ENCODE results near the gene PPP2R1A. TPM values are rescaled to one million over a fixed set of nuclear protein-coding genes. Genes with fewer than 3 reads are reported as not detected.

Gene PPP2R1A
- total RNA-seq, 1 donor from 2014 or later, result 367 TPM

DNA sequence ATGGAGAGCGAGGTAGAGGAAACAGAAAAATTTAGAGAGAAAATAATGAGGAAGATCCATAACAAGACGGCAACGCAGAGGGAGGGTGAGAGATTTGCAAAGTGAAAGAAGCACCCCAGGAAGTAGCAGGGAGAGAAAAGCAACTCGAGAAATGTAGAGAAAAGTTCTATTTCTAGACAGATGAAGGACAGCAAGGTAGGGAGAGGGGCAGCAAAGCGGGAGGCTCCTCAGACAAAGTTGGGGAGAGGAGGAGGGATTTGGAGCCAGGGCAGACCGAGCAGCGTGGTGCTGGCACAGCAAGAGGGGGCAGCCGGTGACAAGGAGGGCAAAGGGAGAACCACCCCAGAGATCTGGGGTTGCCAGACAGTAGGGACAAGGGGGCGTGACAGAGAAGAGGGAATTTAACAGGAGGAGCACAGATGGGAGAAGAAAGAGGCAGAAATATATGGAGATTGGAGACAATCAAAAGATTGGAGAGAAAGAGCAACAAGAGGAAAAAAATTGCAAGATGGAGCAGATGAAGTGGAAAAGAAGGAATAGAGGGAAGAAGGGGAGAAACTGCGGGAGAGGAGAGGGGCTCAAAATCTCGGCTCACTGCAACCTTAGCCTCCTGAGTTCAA lies 80.5 kb downstream of the PPP2R1A start:
- DNase-seq (ENCODE audit: low read depth), result no peak
- H3K4me3 ChIP-seq (ENCODE audit: low read depth, low read length), result peak overlapping the region; percentile 90
- TF ChIP-seq, protein P1, sequence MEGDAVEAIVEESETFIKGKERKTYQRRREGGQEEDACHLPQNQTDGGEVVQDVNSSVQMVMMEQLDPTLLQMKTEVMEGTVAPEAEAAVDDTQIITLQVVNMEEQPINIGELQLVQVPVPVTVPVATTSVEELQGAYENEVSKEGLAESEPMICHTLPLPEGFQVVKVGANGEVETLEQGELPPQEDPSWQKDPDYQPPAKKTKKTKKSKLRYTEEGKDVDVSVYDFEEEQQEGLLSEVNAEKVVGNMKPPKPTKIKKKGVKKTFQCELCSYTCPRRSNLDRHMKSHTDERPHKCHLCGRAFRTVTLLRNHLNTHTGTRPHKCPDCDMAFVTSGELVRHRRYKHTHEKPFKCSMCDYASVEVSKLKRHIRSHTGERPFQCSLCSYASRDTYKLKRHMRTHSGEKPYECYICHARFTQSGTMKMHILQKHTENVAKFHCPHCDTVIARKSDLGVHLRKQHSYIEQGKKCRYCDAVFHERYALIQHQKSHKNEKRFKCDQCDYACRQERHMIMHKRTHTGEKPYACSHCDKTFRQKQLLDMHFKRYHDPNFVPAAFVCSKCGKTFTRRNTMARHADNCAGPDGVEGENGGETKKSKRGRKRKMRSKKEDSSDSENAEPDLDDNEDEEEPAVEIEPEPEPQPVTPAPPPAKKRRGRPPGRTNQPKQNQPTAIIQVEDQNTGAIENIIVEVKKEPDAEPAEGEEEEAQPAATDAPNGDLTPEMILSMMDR (conservative IDR thresholded peaks at IDR 0.05; ENCODE audit: low read depth, low read length), result no peak

DNA sequence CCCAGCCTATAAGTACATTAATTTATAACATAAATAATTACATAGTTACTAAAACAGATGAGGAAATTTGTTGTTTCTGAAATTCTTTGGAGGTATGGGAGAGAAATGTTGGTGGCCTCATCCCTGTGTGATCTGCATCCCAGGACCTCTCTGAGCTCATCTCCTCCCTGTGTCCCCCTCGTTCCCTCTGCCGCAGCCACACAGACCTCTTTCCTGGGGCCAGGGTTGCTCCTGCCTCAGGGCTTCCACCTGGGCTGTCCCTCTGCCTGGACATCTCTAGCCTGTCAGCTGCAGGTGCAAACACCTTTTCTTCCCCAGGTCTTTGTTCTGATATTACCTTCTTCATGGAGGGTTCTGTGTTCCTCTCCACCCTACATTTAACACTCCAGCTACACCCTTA lies 83.4 kb downstream of the PPP2R1A start:
- H3K4me3 ChIP-seq (ENCODE audit: low read depth, low read length), result no peak overlapping the region
- TF ChIP-seq, protein P1 (conservative IDR thresholded peaks at IDR 0.05; ENCODE audit: low read depth, low read length), result no peak
- no peak for DNase-seq (ENCODE audit: low read depth)

DNA sequence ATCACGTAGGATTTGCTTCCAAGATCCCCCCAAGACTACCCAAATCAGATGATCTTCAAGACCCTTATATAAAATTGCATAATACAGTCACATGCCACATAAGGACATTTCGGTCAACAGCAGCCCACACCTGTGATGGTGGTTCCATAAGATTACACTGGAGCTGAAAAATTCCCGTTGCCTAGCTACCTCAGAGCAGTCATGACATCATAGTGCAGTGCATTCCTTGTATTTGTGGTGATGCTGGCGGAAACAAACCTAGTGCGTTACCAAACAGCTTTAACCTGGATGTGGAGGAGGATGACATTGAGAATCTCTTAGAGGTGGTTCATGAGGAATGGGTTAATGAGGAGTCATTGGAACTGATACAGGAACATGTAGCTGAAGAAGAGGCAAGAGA lies 84.3 kb downstream of the PPP2R1A start:
- no peak overlapping the region for H3K4me3 ChIP-seq (ENCODE audit: low read depth, low read length)
- TF ChIP-seq, protein P1 (conservative IDR thresholded peaks at IDR 0.05; ENCODE audit: low read depth, low read length), result no peak
- no peak for DNase-seq (ENCODE audit: low read depth)

- no peak overlapping the region for H3K4me3 ChIP-seq (ENCODE audit: low read depth, low read length)
- DNase-seq (ENCODE audit: low read depth), result no peak
- TF ChIP-seq, protein P1 (conservative IDR thresholded peaks at IDR 0.05; ENCODE audit: low read depth, low read length), result no peak
These were observed 86.1 kb downstream of the PPP2R1A start for GRCh38 chr19:52275988-52276387.

DNA sequence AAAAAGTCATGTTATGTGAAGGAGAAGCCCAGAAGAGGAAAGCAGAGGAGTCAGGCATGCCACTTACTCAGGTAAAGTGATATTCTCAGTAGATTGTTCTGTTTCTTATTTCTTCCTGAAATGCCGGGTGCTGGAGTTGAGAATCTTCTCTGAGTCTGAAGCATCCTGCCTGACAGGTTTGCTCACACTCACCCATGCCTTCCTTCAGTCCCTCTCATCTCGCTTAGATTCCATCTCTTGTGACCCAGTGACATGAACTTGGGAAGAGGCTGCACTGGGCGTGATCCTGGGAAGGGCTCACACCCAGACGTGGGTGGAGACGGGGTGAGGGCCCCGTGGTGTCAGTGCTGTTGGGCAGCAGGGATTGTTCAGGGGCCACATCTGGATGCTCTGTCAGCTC lies 87.6 kb downstream of the PPP2R1A start:
- H3K4me3 ChIP-seq (ENCODE audit: low read depth, low read length), result no peak overlapping the region
- no peak for DNase-seq (ENCODE audit: low read depth)
- TF ChIP-seq, protein P1 (conservative IDR thresholded peaks at IDR 0.05; ENCODE audit: low read depth, low read length), result no peak

Other genes with a start within 250 kb of the PPP2R1A start
- gene ZNF350, start 203.2 kb upstream of the PPP2R1A start, total RNA-seq, result 2.7 and 4.3 TPM in 2 replicates
- gene ZNF615, start 181.8 kb upstream of the PPP2R1A start, total RNA-seq, result 2.7 and 7.0 TPM in 2 replicates
- 2.5 and 5.3 TPM in 2 replicates for gene ZNF614, start 161.7 kb upstream of the PPP2R1A start, total RNA-seq
- gene ZNF432, start 141.2 kb upstream of the PPP2R1A start, total RNA-seq, result 1.6 and 2.8 TPM in 2 replicates
- 3.3 and 5.0 TPM in 2 replicates for gene ZNF841, start 94.3 kb upstream of the PPP2R1A start, total RNA-seq
- gene ZNF616, start 50.1 kb upstream of the PPP2R1A start, total RNA-seq, result 3.5 and 3.6 TPM in 2 replicates
- 3.0 and 6.8 TPM in 2 replicates for gene ZNF836, start 18.4 kb upstream of the PPP2R1A start, total RNA-seq
- gene ZNF766, start 79.5 kb downstream of the PPP2R1A start, total RNA-seq, result 5.3 and 11.9 TPM in 2 replicates
- 8.0 and 20.8 TPM in 2 replicates for gene ZNF480, start 107.1 kb downstream of the PPP2R1A start, total RNA-seq
- 0.51 and 1.3 TPM in 2 replicates for gene ZNF610, start 146.2 kb downstream of the PPP2R1A start, total RNA-seq
- gene ZNF880, start 179.9 kb downstream of the PPP2R1A start, total RNA-seq, result 16.7 and 22.8 TPM in 2 replicates
- 10.0 and 10.6 TPM in 2 replicates for gene ZNF528, start 207.8 kb downstream of the PPP2R1A start, total RNA-seq
- 0.07 TPM in 1 of 2 replicates, not detected in the other for gene ZNF534, start 239.1 kb downstream of the PPP2R1A start, total RNA-seq